GM23338 (cell line): ENCODE results near the gene NRSN2. TPM values are rescaled to one million over a fixed set of nuclear protein-coding genes. Genes with fewer than 3 reads are reported as not detected.

Experiments
- ATAC-seq: fragments of 200-7000 bp; cut with Tn5 transposase; 3 replicates; pipeline ENCODE4 v1.9.1; 2020
- DNase-seq: peaks from one replicate; pipeline ENCODE4 v3.0.0-alpha.2; 2015; ENCODE audit warnings: low spot score
- H2AFZ ChIP-seq: fragments of 200-600 bp; sonication (generic); 2 replicates; pipeline ENCODE4 v1.8.0; 2016; ENCODE audit warnings: antibody characterized with exemption, mild to moderate bottlenecking, moderate library complexity
- H3F3A ChIP-seq: fragments of 200-600 bp; sonication (generic); replicated peaks from 2 replicates; pipeline ENCODE4 v1.8.0; 2017; ENCODE audit warnings: antibody characterized with exemption, mixed run types, low read depth
- H3K27ac ChIP-seq: fragments of 200-600 bp; sonication (generic); 2 replicates; pipeline ENCODE4 v1.6.1; 2016; ENCODE audit warnings: low read depth
- H3K27me3 ChIP-seq: fragments of 200-600 bp; sonication (generic); 2 replicates; pipeline ENCODE4 v1.8.0; 2016; ENCODE audit warnings: mild to moderate bottlenecking, mixed run types, moderate library complexity; ENCODE audit not compliant: insufficient read depth
- H3K36me3 ChIP-seq: fragments of 200-600 bp; sonication (generic); 2 replicates; pipeline ENCODE4 v1.8.0; 2016; ENCODE audit warnings: mild to moderate bottlenecking; ENCODE audit not compliant: insufficient read depth
- H3K4me1 ChIP-seq: fragments of 200-600 bp; sonication (generic); 2 replicates; pipeline ENCODE4 v1.8.0; 2016; ENCODE audit warnings: mild to moderate bottlenecking, moderate library complexity; ENCODE audit not compliant: insufficient read depth
- H3K4me2 ChIP-seq: fragments of 200-600 bp; sonication (generic); 2 replicates; pipeline ENCODE4 v1.7.1; 2017; ENCODE audit warnings: mixed run types
- H3K4me3 ChIP-seq: fragments of 200-600 bp; sonication (generic); 2 replicates; pipeline ENCODE4 v1.6.1; 2016; ENCODE audit warnings: mixed run types
- H3K79me2 ChIP-seq: fragments of 200-600 bp; sonication (generic); replicated peaks from 2 replicates; pipeline ENCODE4 v1.8.0; 2017; ENCODE audit warnings: mild to moderate bottlenecking; ENCODE audit not compliant: insufficient read depth
- H3K9me2 ChIP-seq: fragments of 200-600 bp; sonication (generic); 2 replicates; pipeline ENCODE4 v1.8.0; 2017; ENCODE audit not compliant: insufficient read depth
- H4K20me1 ChIP-seq: fragments of 200-600 bp; sonication (generic); replicated peaks from 2 replicates; pipeline ENCODE4 v1.8.0; 2017; ENCODE audit warnings: mild to moderate bottlenecking; ENCODE audit not compliant: insufficient read depth
- H3K27ac Mint-ChIP-seq: 2 replicates; pipeline ENCODE4 v1.8.0; 2020; ENCODE audit warnings: inconsistent platforms, mild to moderate bottlenecking, moderate library complexity, mixed read lengths
- H3K27me3 Mint-ChIP-seq: 3 replicates; pipeline ENCODE4 v1.8.0; 2022; ENCODE audit warnings: low read depth, mild to moderate bottlenecking, moderate library complexity, mixed read lengths, inconsistent platforms; ENCODE audit not compliant: insufficient read depth, poor library complexity
- H3K36me3 Mint-ChIP-seq: 3 replicates; pipeline ENCODE4 v1.8.0; 2021; ENCODE audit warnings: low read depth, mild to moderate bottlenecking, inconsistent platforms, moderate library complexity, mixed read lengths
- H3K4me1 Mint-ChIP-seq: 3 replicates; pipeline ENCODE4 v1.8.0; 2020; ENCODE audit warnings: mild to moderate bottlenecking, inconsistent platforms, mixed read lengths
- H3K4me3 Mint-ChIP-seq: 3 replicates; pipeline ENCODE4 v1.8.0; 2021; ENCODE audit warnings: moderate library complexity, mild to moderate bottlenecking, inconsistent platforms, mixed read lengths
- H3K9me3 Mint-ChIP-seq: 3 replicates; pipeline ENCODE4 v1.8.0; 2020; ENCODE audit warnings: moderate library complexity, mild to moderate bottlenecking, inconsistent platforms, mixed read lengths
- CREB1 ChIP-seq: fragments of 250-450 bp; sonication (Bioruptor Pico); IDR thresholded peaks from 2 replicates; pipeline ENCODE4 v1.5.0; 2020; ENCODE audit warnings: low read depth, mild to moderate bottlenecking, moderate library complexity
- CTCF ChIP-seq, 2 experiments: fragments of 200-600 bp in 1 of 2; sonication (generic) in 1 of 2; conservative IDR thresholded peaks; 2 replicates each; pipeline versions ENCODE4 v1.5.1 to v1.6.1; 2016 to 2017; ENCODE audit warnings: antibody characterized with exemption in 2 of 2, low read depth in 2 of 2, mild to moderate bottlenecking in 2 of 2, moderate library complexity in 1 of 2
- ETS1 ChIP-seq: IDR thresholded peaks from 2 replicates; pipeline ENCODE4 v1.6.1; 2016; ENCODE audit warnings: antibody characterized with exemption
- EZH2phosphoT487 ChIP-seq: fragments of 200-600 bp; sonication (generic); IDR thresholded peaks from one replicate; pipeline ENCODE4 v1.8.1; 2018; ENCODE audit warnings: antibody characterized with exemption; ENCODE audit not compliant: unreplicated experiment
- NANOG ChIP-seq: IDR thresholded peaks from 2 replicates; pipeline ENCODE4 v1.6.1; 2016; ENCODE audit warnings: antibody characterized with exemption, borderline replicate concordance
- POLR2AphosphoS5 ChIP-seq: IDR thresholded peaks from 2 replicates; pipeline ENCODE4 v1.6.1; 2016; ENCODE audit warnings: antibody characterized with exemption, low read depth
- STAT1 ChIP-seq: IDR thresholded peaks from one replicate; pipeline ENCODE4 v1.6.1; 2016; ENCODE audit warnings: antibody characterized with exemption; ENCODE audit not compliant: unreplicated experiment
- ZNF114 ChIP-seq: fragments of 250-450 bp; sonication (Bioruptor Pico); IDR thresholded peaks from 2 replicates; pipeline ENCODE4 v1.5.0; 2020; ENCODE audit warnings: mild to moderate bottlenecking, moderate library complexity
- ZNF331 ChIP-seq: fragments of 250-450 bp; sonication (Bioruptor Pico); IDR thresholded peaks from 2 replicates; pipeline ENCODE4 v1.5.0; 2020; ENCODE audit warnings: low read depth, mild to moderate bottlenecking, moderate library complexity
- polyA plus RNA-seq: library from polyadenylated mRNA; unstranded; fragments of >200 nt; fragmentation: Nextera tagmentation; extraction: Ambion mirVana; gene quantifications from 2 replicates; pipeline ENCODE4 v1.2.1, GENCODE V29; 2016
- total RNA-seq: library from RNA; depleted of rRNA; stranded (reverse); fragments of >200 nt; shearing (Covaris generic); gene quantifications from 2 replicates; pipeline ENCODE4 v1.2.3, GENCODE V29; 2014
- TF ChIP-seq, protein P1 (sequence below): fragments of 250-450 bp; sonication (Bioruptor Pico); IDR thresholded peaks from 2 replicates; pipeline ENCODE4 v1.5.0; 2020; ENCODE audit warnings: mild to moderate bottlenecking, moderate library complexity
- TF ChIP-seq, protein P2 (sequence below): IDR thresholded peaks from one replicate; pipeline ENCODE4 v1.6.1; 2018; ENCODE audit warnings: antibody characterized with exemption; ENCODE audit not compliant: unreplicated experiment

The NRSN2 gene
- total and polyA plus RNA-seq, 2 experiments from 2014 or later = 14.4 to 17.9 TPM

- H4K20me1 ChIP-seq = no peaks in the 10 kb centered on the region
- no peak overlapping the region for H3K27ac ChIP-seq
- no peak overlapping the region for H2AFZ ChIP-seq
- H3K36me3 ChIP-seq = no peaks in the 10 kb centered on the region
- no peaks in the 10 kb centered on the region for H3K27me3 ChIP-seq
- ATAC-seq (no peak), DNase-seq (no peak)
- Mint-ChIP-seq H3K9me3 (no peaks in the 10 kb centered on the region), H3K27me3 (peaks cover 5% of the 10 kb centered on the region), H3K36me3 (no peaks in the 10 kb centered on the region), H3K4me1 (peaks cover 22% of the 10 kb centered on the region), H3K4me3 (no peak overlapping the region), H3K27ac (no peak overlapping the region)
- no peak for TF ChIP-seq EZH2phosphoT487
- no peak for TF ChIP-seq ETS1
- no peak for TF ChIP-seq NANOG
- TF ChIP-seq CTCF (conservative IDR thresholded peaks at IDR 0.05; ENCODE audit: low read depth in 2 of 2) = no peak
- TF ChIP-seq CREB1 (CRISPR knock-in tag) = no peak
- TF ChIP-seq ZNF114 (CRISPR knock-in tag) = no peak
- TF ChIP-seq, protein P1, sequence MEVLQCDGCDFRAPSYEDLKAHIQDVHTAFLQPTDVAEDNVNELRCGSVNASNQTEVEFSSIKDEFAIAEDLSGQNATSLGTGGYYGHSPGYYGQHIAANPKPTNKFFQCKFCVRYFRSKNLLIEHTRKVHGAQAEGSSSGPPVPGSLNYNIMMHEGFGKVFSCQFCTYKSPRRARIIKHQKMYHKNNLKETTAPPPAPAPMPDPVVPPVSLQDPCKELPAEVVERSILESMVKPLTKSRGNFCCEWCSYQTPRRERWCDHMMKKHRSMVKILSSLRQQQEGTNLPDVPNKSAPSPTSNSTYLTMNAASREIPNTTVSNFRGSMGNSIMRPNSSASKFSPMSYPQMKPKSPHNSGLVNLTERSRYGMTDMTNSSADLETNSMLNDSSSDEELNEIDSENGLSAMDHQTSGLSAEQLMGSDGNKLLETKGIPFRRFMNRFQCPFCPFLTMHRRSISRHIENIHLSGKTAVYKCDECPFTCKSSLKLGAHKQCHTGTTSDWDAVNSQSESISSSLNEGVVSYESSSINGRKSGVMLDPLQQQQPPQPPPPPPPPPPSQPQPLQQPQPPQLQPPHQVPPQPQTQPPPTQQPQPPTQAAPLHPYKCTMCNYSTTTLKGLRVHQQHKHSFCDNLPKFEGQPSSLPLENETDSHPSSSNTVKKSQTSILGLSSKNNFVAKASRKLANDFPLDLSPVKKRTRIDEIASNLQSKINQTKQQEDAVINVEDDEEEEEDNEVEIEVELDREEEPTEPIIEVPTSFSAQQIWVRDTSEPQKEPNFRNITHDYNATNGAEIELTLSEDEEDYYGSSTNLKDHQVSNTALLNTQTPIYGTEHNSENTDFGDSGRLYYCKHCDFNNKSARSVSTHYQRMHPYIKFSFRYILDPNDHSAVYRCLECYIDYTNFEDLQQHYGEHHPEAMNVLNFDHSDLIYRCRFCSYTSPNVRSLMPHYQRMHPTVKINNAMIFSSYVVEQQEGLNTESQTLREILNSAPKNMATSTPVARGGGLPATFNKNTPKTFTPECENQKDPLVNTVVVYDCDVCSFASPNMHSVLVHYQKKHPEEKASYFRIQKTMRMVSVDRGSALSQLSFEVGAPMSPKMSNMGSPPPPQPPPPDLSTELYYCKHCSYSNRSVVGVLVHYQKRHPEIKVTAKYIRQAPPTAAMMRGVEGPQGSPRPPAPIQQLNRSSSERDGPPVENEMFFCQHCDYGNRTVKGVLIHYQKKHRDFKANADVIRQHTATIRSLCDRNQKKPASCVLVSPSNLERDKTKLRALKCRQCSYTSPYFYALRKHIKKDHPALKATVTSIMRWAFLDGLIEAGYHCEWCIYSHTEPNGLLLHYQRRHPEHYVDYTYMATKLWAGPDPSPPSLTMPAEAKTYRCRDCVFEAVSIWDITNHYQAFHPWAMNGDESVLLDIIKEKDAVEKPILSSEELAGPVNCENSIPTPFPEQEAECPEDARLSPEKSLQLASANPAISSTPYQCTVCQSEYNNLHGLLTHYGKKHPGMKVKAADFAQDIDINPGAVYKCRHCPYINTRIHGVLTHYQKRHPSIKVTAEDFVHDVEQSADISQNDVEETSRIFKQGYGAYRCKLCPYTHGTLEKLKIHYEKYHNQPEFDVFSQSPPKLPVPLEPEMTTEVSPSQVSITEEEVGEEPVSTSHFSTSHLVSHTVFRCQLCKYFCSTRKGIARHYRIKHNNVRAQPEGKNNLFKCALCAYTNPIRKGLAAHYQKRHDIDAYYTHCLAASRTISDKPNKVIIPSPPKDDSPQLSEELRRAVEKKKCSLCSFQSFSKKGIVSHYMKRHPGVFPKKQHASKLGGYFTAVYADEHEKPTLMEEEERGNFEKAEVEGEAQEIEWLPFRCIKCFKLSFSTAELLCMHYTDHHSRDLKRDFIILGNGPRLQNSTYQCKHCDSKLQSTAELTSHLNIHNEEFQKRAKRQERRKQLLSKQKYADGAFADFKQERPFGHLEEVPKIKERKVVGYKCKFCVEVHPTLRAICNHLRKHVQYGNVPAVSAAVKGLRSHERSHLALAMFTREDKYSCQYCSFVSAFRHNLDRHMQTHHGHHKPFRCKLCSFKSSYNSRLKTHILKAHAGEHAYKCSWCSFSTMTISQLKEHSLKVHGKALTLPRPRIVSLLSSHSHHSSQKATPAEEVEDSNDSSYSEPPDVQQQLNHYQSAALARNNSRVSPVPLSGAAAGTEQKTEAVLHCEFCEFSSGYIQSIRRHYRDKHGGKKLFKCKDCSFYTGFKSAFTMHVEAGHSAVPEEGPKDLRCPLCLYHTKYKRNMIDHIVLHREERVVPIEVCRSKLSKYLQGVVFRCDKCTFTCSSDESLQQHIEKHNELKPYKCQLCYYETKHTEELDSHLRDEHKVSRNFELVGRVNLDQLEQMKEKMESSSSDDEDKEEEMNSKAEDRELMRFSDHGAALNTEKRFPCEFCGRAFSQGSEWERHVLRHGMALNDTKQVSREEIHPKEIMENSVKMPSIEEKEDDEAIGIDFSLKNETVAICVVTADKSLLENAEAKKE (CRISPR knock-in tag) = no peak
- TF ChIP-seq POLR2AphosphoS5 = no peak
- no peak for TF ChIP-seq STAT1
- no peak for TF ChIP-seq ZNF331 (CRISPR knock-in tag)
- TF ChIP-seq, protein P2, sequence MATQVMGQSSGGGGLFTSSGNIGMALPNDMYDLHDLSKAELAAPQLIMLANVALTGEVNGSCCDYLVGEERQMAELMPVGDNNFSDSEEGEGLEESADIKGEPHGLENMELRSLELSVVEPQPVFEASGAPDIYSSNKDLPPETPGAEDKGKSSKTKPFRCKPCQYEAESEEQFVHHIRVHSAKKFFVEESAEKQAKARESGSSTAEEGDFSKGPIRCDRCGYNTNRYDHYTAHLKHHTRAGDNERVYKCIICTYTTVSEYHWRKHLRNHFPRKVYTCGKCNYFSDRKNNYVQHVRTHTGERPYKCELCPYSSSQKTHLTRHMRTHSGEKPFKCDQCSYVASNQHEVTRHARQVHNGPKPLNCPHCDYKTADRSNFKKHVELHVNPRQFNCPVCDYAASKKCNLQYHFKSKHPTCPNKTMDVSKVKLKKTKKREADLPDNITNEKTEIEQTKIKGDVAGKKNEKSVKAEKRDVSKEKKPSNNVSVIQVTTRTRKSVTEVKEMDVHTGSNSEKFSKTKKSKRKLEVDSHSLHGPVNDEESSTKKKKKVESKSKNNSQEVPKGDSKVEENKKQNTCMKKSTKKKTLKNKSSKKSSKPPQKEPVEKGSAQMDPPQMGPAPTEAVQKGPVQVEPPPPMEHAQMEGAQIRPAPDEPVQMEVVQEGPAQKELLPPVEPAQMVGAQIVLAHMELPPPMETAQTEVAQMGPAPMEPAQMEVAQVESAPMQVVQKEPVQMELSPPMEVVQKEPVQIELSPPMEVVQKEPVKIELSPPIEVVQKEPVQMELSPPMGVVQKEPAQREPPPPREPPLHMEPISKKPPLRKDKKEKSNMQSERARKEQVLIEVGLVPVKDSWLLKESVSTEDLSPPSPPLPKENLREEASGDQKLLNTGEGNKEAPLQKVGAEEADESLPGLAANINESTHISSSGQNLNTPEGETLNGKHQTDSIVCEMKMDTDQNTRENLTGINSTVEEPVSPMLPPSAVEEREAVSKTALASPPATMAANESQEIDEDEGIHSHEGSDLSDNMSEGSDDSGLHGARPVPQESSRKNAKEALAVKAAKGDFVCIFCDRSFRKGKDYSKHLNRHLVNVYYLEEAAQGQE = no peak
- H3K4me1 ChIP-seq = peaks cover 19% of the 10 kb centered on the region
- H3K9me2 ChIP-seq = no peaks in the 10 kb centered on the region
- H3K4me3 ChIP-seq = no peak overlapping the region
- H3K79me2 ChIP-seq = no peaks in the 10 kb centered on the region
- H3K4me2 ChIP-seq = no peak overlapping the region
- H3F3A ChIP-seq = peaks cover 8% of the 10 kb centered on the region
These were observed 34.0 kb upstream of the NRSN2 start for GRCh38 chr20:312866-313265.
